NCI-H128 (cell line): ENCODE data around the gene PHF21B.

Experiments used
- DNase-seq: peaks from one replicate; lab custom pipeline; 2025; ENCODE audit not compliant: unreplicated experiment; lab: John Stamatoyannopoulos, UW

The PHF21B gene

DNA sequence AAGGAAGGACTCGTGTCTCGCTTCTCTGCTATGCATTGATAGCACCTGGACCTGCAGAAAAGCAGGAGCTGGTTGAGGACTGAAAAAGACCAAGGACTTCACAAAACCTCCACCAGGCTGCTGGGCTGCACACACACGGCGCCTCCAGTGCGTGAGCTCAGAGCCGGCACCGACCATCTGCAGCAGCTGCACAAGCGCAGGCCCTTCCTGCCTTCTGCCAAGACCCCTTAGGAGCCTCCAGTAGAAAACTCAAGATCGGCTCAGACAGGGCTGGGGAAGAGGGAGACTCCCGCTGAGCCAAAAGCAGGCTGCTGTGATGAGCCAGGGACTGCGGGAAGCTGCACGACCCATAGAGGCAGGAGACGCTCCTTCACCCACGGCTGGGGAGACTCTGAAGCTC is 70.9 kb downstream of the PHF21B start:
- DNase-seq, result no peak

DNA sequence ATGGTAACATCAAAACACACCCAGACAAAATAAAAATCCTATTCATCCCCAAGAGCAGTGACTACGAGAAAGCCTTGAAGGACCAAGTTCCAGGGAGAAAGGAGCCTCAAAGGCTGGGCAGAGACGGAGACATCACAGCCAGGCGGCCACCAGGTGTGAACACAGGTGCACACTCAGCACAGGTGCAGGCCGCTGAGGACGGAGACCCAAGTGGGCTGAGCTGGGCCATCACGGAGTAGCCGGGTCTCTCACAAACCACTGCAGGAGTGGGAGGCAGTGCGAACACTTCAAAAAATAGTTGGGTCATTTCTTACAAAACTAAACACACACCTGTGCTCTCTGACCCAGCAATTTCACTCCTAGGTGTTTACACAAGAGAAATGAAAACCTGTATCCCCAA is 72.6 kb downstream of the PHF21B start:
- DNase-seq, result no peak

DNA sequence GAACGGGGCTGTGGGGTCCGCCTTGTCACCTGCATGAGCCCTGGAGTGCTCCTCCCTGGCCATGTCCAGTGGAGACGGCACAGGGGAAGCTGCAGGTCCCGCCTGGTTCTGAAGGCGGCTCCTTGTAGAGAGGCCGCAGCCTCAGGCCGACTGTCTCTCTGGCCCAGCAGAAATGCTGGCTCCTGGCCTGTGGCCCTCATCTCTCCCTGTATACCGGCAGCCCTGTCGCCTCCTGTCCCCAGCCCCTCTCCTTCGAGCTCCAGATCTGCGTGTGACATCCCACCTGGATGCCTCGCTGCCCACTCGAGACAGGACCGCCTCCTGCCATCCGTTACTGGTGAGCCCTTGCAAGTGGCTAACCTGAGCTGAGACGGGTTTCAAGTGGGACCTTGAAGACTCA is 73.6 kb downstream of the PHF21B start:
- no peak for DNase-seq

DNA sequence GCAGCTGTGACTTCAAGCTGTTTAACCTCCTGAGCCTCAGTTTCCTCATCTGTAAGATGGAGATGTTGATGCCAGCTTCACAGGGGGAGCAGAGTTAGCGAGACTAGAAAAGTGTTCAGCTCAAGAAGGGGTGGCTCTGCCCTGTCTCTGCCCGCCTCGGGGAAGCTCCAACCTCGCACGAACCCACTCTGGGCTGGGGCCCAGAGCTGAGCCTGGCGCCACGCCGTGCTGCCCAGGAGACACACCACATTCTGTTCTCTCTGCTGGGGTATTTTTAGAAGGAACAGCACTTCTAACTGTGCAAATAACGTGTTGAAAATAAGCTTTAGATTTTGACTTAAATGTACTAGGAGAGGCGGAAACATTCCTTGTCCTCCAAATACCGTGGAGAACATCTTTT is 74.1 kb downstream of the PHF21B start:
- DNase-seq, result no peak

DNA sequence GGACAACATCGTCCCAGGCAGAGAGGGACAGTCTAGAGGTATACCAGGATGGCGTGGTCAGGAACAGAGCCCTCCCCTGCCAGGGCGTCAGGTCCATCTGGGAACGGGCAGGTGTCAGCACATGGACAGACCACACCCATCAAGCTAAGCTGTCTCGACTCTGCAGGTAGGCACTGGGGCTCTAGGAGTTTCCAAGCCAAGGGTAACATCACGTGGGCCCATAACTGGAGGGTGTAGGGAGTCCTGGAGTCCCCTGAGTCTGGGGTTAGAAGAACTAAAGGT is 75.4 kb downstream of the PHF21B start:
- no peak for DNase-seq

DNA sequence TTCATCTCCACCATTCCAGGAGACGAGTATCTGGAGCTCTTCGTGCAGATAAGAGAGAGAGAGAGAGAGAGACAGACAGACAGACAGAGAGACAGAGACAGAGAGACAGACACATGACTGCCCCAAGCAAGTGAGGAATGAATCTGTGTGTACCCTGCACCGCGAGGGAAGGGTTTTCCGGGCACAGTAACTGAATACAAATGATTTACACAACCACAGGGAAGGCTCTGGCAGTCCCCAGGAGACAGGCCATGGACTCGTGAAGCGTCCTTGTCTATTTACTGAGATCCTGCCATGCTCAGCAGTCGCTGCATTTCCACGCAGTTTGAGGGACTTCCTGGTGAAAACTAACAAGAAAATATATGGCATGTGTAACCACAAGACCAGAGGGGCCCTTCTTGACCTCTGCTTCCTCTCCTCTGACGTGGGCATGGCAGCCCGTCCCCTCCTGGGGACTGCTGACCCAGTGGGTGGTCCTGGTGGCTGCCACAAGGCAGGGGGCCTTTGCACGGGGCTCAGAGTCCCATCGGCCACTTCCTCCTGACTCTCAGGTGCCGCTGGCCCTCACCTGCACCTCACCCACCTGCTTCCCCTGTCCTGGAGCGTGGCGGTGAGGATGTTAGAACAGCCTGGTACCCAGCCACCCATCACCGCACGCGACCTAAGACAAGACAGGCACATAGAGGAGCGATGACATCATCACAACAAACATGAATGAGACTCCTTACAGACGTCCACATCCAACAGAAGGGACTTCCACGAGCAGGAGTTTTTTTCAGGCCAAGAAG is 75.9 kb downstream of the PHF21B start:
- DNase-seq, result no peak

DNA sequence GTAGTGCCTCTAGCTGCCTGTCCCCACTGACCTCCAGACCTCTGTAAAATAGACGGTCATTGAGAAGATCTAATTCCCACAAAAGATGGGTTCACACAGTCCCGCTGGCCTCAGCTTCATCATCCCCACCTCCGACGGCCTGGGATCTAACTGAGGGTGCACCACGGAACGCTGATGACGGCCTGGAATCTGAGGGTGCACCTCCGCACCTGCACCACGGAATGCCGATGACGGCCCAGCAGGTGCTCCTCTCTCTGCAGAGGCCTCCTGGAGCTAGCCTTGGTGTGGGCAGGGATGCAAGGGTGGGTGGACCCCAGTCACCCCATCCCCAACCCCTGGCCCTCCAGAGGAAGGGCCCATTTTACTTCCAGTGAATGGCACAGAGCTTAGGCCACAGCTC is 77.3 kb downstream of the PHF21B start:
- DNase-seq, result no peak

DNA sequence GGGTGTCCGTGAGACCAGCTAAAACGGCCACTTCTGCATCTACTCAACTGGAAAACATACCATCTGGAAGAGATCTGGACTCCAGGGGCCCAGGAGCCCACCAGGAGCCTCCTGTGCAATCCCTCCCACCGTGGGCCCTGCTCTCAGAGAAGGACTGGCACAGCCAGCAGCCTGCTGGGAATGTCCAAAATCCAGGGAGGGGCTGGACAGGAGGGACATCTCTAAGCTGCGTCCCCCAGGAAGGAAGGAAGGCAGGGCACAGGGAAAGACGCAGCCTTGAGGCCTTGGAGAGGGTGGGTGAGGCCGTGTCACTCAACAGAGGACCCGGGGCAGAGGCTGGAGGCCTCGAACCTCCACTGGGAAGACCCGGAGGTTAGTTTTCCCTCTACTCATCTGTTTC is 78.0 kb downstream of the PHF21B start:
- no peak for DNase-seq

DNA sequence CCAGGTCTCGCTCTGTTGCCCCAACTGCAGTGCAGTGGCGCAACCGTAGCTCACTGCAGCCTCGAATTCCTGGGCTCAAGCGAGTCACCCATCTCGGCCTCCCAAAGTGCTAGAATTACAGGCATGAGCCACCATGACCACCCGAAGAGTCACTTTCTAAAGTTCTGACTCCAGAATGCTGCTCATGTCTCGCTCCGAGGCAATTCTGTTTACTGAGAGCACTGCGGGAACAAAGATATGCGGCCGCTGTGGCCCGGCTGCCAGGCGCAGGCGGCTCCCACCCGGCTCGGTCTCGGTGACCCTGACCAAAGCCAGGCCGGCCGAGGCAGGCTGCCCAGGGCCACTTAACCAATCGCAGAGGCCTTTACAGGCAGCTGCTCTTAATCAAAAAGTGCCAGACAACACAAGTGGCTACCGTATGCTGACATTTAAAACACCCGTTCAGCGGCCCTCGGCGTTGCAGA is 78.7 kb downstream of the PHF21B start:
- DNase-seq, result no peak

DNA sequence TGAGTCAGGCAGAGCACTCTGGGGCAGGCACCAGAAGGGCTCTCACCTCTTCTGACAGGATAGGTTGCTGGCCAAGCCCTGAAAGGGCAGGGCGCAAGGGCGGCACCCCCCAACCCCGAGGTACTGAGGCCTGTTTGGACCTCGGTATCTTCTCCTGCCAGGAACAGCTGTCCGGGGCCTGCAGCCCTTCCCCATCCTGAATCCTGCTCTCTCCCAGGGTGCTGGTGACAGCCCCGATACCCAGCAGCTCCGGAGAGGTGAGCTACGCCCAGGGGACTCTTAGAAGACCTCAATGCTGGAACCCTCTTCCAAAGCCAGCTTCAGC is 79.1 kb downstream of the PHF21B start:
- no peak for DNase-seq

DNA sequence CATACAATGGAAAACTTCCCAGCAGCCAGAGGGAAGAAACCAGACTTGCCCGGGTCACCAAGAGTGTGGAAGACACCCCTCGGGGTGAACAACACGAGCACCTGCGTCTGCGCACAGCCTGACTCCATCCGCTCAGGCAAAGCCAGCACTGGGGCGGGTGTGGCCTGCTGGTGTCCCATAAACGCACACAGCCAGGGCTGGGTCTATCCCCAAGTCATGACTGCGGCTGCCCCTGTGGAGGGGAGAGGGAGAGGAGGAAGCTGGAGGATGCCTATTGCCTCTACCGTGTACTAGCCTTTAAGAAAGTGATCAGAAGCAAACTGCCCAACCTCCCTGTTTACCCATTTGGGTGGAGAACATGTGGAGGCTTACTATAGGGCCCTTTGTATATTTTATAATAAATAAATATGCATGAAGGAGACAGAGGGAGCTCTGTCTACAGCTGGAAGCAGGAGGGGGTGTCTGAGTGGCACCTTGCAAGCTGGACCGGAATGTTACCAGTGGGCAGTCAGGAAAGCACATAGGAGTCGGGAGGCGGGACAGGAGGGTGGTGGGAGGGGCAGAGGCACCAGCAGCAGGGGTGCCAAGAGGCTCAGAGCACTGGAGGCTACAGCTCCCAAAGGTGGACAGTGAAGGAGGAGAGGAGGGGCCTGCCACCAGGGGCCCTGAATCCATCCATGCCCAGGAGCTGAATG is 79.6 kb downstream of the PHF21B start:
- no peak for DNase-seq

DNA sequence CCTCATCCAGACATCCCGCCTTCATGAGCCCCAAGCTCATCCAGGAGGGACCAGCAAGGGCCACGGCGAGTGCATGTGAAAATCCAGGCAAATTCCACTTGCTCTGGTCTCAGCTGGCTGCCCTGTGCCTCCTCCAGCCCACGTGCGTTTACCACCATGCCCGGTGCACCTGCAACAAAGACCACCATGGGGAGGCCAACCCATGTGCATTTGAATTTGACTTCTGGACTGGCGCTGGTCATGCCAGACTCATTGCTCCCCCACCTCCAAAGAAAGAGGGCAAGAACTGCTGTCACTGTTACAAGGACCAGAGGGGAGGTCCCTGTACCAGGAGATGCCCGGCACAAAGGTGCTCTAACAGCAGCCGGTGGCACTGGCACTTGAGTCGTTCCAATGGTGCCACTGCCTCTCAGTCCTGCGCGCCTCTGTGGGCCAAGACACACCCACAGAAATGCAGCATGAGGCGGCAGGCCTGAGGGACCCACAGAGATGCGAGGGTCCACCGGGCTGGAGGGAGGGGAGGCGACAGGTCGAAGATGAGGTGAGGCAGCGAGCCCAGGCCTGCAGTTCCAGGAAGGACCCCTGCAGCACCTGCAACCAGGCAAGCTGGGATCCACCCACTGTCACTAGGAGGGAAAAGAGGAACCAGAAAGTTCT is 80.3 kb downstream of the PHF21B start:
- DNase-seq, result no peak

DNA sequence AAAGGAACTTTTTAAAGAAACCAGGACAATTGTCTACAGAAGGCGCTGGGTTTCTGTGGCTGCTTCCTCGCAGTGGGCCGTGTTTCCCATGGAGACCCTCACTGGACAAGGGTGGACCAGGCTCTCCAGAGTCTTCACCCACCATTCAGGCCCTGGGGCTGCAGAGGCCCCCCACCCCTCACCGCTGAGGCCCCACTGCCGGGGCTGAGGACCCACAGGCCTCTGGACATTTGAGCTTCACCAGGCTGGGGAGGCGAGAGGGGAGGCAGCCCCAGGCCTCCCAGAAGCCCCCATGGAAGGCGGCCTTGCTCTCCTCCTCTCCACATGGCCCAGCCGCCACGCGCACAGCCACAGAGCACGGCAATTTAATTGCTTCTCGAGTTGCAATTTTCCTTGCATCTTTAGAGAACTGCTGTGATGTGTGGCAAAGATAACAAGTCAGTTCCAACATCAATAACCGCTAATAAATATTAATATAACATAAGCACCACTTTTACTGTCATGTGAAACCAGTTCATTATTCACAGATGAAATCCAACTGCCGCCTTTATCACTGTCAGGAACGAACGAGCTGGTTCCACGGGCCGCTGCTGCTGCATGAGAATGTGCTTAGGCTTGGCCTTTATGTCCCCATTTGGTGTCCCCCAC is 81.0 kb downstream of the PHF21B start:
- no peak for DNase-seq

DNA sequence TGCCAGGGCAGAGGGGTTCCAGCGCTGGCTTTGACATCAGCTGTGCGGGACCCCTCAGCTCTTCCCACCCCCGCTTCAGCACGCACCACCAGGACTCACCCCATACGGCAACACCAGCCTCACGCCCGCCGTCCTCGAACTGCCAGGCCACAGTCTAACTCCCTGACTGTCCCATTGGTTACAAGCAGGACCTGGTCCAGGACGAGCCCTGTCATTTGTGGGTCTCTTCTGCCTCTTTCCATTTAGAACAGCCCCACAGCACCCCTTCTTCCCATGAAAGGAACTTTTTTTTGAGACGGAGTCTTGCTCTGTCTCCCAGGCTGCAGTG is 81.7 kb downstream of the PHF21B start:
- no peak for DNase-seq

DNA sequence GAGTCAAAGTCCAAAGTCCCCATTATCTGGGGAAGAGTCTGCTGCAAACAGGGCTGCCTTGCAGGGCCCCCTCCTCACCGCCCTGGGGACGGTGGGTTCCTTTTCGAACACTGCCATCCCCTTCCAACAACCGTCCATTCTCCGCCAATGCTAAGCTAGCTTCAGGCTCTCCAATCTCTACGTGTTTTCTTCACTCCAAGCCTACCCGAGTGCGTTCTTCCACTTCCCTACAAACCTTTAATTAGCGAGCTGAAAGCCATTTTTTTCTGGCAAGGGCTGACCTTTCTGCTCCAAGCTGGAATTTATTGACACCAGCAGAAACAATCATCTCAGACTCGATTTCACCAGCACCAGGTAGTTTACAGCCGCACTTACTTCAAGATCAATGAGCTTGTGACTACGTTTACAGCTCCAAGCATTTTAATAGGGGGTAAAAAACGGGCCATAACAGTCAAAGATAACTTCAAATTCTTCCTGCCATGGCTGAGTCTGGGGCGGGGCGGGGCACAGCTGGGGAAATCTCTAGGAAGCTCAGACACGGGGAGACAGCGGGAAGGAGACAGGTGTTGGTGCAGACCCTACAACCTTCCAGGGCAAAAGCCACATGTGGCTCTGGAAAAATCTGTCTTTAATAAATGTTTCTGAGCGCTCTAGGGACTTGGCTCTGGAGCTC is 82.2 kb downstream of the PHF21B start:
- DNase-seq, result no peak

DNA sequence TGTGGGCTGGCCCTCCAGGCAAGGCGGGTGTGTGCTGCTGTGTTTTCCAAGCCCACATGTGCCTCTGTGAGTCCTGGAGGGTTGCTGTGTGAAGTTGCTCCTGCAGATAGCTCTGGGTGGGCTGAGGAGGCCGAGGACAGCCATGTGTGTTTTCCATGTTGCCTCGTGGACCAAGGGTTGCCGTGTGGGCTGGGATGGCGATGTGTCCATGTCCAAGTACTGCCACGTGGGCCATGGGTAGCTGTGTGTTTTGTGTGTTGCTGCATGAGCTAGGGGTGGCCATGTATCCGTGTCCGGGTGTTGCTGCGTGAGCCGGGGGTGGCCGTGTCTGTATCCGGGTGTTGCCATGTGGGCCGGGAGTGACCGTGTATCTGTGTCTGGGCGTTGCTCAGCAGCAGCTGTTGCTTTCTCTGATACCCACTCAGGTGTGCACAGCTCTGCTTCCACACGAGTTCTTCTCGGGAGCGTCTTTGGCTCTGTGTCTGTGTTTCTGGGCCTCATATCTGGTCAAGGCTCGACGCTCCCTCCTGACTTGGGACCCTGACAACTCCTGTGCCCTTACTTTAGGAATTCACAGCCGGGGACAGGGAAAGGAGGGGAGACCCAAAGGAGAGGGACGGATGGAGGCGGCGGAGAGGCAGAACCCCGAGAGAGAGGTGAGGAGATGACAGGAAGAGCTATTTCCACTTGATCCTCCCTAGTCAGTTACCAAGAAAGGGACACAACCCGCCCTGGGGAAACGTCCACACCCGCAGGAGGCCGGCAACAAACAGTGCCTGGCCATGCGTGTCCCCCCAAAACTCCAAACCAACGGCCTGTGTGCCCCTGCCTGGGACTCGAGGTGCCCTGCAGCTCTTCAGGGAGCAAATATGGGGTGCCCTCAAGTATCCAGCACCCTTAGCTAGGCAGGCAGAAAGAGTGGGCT is 83.1 kb downstream of the PHF21B start:
- DNase-seq, result no peak

DNA sequence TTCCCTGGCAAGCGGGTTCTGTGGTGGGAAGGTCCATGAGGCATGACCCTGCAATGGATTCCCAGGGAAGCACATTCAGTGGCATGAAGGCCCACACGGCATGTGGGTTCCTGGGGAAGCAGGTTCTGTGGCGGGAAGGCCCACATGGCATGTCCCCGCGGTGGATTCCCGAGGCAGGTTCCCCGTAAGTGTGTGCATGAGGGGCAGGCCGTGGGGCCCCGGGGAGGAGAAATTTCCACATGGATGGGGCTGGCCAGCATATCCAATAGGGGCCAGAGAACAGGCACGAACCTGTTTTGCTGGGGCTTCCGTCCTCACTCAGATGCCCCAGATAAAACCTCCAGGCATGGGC is 83.7 kb downstream of the PHF21B start:
- no peak for DNase-seq

DNA sequence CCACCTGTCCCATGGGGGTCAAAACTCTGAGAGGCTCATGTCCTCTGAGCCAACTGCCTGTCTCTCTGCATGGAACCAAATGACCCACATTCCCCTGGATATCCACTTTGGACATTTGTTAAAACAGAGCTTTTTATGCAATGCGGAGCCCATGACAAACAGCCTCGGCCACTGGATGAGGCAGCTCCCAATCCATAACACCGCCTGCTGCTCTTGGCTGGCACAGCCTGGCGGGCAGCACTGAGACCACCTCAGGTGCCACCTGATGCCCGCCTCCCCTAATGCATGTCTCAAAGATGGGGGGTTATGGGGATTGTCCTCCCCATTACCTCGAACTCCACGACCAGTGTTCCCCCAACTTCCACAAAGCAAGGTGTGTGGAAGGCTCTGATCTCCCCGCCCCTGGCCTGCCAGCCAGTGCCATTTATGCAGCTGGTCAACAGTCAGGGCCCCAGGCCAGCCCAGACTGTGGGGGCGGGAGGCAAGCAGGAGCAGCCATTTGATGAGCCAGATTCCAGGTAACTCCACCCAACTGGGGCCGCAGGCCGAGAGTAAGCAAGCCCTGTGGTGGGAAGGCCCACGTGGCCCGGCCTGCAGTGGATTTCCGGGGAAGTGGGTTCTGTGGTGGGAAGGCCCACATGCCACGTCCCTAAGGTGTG is 84.2 kb downstream of the PHF21B start:
- DNase-seq, result no peak

DNA sequence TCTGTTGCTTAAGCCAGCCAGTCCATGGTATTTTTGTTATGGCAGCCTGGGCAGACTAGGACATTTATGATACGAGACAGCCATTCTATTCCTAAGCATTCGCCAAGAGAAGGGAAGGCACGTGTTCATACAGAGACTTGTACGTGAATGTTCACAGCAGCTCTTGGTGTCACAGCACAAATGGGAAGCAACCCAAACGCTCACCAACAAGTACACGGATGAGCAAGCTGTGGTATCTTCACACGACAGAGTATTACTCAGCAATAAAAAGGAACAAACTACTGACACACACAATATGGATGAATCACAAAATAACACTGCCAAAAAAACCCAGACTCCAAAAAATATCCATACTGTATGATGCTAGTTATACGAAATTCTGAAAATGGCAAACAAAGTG is 85.1 kb downstream of the PHF21B start:
- DNase-seq, result no peak

DNA sequence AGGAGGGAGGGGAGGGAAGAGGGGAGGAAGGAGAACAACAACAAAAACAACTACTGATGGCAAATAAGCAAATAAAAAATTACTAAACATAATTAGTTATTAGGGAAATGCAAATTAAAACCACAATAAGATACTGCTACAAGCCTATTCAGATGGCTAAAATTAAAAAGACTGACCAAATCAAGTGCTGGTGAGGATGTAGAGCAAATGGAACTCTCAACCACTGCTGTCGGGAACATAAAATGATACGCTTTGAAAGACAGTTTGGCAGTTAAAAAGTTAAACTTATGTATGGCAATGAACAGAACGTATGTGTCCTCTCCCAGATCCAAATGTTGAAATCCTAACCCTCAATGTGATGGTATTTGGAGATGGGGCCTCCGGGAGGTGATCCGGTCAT is 85.7 kb downstream of the PHF21B start:
- no peak for DNase-seq
